WI38 (cell line): ENCODE results near the gene PLCL1.

Experiments
- H3K4me3 ChIP-seq: 2 replicates; pipeline ENCODE4 v1.5.1; 2011; ENCODE audit warnings: low read depth, mild to moderate bottlenecking, control low read depth, low read length
- TF ChIP-seq, protein P1 (sequence below): IDR thresholded peaks from 2 replicates; pipeline ENCODE4 v1.5.1; 2012; ENCODE audit warnings: low read depth, mild to moderate bottlenecking, control low read depth, low read length

Gene PLCL1

DNA sequence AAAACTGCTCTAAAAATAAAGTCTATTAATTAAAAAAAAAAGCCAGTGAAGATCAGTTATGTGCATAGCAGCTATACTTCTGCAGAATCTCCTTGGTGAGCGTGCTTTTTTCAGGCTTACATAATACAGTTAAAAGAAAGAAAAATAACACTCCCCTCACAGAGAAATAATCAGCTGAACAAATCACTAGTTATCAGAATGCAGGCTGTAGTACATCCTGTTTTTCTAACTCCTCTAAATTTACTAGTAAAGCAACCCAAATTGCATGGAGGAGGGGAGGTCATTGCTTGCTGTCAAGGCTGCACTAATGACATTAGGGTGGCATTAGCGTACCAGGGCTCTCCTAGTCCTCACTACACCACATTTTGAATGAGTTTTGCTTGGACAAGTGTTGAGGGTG, 192.2 kb downstream of the PLCL1 start:
- TF ChIP-seq, protein P1, sequence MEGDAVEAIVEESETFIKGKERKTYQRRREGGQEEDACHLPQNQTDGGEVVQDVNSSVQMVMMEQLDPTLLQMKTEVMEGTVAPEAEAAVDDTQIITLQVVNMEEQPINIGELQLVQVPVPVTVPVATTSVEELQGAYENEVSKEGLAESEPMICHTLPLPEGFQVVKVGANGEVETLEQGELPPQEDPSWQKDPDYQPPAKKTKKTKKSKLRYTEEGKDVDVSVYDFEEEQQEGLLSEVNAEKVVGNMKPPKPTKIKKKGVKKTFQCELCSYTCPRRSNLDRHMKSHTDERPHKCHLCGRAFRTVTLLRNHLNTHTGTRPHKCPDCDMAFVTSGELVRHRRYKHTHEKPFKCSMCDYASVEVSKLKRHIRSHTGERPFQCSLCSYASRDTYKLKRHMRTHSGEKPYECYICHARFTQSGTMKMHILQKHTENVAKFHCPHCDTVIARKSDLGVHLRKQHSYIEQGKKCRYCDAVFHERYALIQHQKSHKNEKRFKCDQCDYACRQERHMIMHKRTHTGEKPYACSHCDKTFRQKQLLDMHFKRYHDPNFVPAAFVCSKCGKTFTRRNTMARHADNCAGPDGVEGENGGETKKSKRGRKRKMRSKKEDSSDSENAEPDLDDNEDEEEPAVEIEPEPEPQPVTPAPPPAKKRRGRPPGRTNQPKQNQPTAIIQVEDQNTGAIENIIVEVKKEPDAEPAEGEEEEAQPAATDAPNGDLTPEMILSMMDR = no peak
- H3K4me3 ChIP-seq = no peak overlapping the region

DNA sequence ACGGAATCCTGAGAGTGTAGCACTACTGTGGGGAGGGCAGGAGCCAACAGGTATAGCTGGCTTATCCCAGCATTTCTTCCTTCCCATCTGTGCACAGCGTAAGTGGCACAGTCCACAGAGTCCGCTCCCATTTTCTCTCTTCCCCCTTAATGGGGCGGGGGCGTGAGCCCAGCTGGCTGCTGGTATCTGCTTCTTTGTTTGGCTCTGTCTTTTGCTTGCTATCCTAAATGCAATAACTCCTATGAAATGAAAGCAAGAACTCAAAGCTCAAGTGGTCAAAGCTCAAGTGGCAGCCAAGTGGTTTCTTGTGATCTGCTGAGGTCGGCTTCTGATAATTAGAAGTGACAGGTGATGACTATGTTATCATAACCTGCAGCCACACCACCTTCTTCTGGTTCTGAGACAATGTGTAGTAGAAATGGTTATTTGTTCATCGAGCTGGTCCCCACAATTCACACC, 192.7 kb downstream of the PLCL1 start:
- no peak overlapping the region for H3K4me3 ChIP-seq
- TF ChIP-seq, protein P1 = no peak

DNA sequence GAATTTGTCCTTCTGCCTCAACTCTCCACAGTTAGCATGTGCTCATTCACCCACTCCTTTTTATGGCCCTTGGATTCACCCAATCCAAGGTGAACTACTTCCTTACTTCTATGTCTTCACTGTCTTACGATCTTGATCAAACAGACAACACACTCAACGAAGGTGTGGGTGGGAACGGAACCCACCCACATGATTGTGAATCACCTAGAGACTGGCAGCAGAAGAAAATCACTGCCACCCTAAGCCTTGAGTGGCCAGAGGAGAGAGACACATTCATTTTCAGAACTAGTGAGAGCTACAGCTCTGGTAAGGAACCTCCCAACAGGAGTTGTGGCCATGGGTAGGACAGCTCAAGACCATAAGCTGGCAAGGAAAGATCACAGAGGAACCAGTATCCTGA, 194.3 kb downstream of the PLCL1 start:
- no peak overlapping the region for H3K4me3 ChIP-seq
- TF ChIP-seq, protein P1 = no peak

DNA sequence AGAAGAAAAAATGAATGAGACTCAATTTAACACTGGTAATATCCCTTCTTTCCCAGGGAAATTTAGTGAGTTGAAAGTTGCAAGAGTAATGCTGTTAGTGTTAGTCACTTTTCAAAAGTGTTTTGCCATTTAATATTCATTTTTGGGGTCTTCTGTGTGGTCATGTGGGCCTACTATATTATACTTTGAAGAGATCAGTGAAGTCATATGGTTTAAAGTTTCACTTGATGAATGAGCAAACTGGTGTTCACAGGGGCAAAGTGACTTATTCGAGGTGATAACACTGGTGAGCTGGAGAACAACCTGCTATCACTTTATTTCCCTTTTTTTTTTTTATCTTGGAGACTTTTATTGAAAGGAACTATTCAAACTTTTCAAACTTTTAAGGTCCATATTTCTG, 196.0 kb downstream of the PLCL1 start:
- TF ChIP-seq, protein P1 = no peak
- H3K4me3 ChIP-seq = no peak overlapping the region

DNA sequence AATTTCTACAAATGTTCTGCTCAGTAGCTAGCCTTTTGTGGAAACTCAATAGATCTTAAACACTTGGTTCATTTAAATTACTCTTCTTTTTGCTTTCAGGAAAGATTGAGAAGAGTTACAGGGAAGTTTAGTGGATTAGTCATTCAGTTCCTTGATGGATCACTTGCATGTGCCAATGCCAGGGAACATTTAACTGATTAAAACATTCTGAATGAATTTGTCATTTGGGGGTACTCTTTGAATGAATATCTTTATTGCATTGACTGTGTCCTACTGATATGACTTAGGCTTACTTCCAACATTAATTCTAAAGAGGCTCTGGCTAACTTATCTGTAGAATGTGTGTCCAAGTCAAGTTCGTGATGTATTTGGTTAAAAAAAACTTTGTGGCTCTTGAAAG, 199.8 kb downstream of the PLCL1 start:
- H3K4me3 ChIP-seq = no peak overlapping the region
- TF ChIP-seq, protein P1 = no peak

DNA sequence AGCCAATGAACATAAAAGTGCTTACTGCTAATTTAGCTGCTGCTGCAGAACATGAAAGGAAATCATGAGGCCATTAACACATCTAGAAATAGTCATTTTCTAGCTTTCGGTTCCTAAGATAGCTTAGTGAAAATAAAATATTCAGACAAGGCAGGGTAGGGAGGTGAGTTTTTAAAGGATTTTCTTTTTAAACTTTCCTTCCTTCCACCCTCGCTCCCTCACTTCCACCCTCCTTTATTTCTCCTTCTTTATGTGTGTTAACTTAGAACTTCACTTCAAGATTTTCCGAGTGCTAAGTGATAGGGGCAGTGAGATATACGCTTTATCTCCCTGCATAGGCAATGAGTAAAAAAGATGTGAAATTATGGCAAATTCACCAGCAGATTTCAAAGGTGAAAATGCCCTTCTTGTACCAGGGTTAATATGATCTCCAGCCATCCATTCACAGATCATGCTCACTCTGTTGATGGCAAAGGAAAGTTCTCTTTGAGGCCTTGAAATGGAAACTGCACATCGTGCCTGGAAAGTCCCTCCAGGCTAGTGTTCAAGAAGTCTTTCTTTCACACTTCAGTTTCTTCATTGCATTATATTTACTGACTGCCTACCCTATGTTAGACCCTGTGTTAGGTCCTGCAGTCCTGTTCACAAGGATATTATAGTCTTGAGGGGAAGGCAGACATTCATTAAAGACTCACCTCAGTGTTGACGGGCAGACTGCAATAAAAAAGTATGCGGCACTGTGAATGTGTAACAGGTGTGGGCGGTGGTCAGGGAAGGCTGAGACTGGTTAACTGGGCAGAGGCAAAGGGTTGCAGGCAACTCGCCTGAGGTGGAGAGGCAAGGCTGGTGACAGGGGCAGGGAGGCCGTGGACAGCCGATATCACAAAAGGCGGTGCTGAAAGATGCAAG, 200.8 kb downstream of the PLCL1 start:
- no peak overlapping the region for H3K4me3 ChIP-seq
- TF ChIP-seq, protein P1 = no peak

DNA sequence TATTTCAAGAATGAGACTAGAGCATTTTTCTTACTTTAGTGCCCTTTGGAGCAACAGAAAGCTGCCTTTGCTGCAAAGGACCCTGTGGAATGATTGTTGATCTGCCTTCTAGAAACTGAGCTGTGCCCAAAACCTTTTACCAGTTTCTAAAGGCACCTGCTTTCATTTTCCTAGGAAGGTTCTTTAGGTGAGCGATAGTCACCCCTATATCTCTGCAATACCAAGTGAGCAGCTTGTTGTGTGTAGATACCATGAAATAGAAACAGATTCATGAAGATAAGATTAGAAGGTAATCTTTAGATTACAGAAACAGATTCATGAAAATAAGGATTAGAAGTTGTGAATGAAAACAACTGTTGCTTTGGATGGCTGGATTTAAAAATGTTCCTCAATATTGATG, 202.3 kb downstream of the PLCL1 start:
- no peak overlapping the region for H3K4me3 ChIP-seq
- TF ChIP-seq, protein P1 = no peak
